GM18873 (cell line): ENCODE data around the gene SLC25A21.
"Not testable (repeated sequence)": the region's sequence is repeated elsewhere in the genome, so short reads cannot be mapped to it uniquely, and the experiment has no call there.

Experiments
- ATAC-seq: cut with Tn5 transposase; IDR thresholded peaks from one replicate; pipeline ENCODE4 v1.9.1; 2021; ENCODE audit warnings: mild to moderate bottlenecking, moderate library complexity, moderate number of reproducible peaks; ENCODE audit not compliant: unreplicated experiment, low FRiP score

SLC25A21 gene

GRCh38 chr14:37093364-37093763 is 79.0 kb downstream of the SLC25A21 start:
- no peak for ATAC-seq

GRCh38 chr14:37091651-37092050 is 80.8 kb downstream of the SLC25A21 start:
- ATAC-seq = no peak

- ATAC-seq = no peak
Measured at GRCh38 chr14:37090026-37090425, 82.4 kb downstream of the SLC25A21 start.

GRCh38 chr14:37089410-37089809 is 83.0 kb downstream of the SLC25A21 start:
- ATAC-seq = no peak

DNA sequence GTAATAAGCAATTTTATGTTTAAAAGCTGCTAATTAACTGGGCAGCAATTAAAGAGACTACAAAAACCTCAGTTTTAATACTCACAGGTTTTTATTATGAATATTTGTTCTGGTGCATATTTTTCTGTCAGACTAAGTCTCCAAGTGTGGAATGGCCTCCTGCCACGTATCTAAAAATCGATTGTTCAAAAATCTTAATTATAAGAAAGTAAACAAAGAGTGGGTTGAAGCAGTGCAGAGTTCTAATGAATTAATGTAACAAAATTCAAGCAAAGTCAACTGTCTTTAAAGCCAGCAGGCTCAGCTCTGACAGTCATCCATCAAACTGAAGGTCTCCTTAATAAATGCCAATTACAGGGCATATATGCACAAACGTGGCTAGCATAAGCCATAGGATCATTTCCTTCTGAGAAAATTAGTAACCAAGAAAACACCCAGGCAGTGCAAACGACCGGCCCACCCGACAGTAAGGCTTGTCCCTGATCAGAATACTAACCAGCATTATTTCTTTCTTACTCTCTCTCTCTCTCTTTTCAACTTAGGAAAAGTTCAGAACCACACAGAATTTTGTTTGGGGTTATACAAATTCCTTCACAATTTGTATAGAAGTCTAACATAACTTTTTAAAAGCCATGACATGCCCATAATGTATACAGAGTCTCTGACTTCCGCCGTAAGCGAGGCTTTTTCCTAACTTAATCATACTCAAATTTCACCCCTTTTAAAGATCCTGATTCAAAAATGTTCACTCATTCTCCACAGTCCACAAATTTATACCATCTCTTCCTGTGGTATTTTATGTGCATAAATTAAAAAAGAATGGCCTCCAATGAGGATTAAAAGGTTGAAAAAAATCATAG is 83.8 kb downstream of the SLC25A21 start:
- no peak for ATAC-seq

DNA sequence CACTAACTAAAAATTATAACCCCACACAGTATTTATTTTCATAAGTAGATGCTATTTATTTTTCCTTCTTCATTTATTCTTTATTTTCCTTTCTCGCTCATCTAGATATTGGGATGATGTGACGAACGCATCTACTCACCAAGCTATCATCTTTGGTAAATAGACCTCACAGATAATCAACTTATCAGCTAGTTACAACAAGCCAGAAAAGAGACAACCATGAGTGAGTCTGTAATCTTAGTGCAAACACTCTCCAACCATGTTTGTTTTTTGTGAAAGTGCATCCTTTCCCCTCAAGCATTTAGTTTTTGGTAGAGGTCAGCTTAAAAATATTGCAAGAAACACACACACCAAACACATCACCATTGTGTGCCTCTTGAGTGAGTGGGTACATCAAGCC is 84.9 kb downstream of the SLC25A21 start:
- no peak for ATAC-seq

GRCh38 chr14:37083599-37083998 is 88.8 kb downstream of the SLC25A21 start:
- ATAC-seq = no peak

GRCh38 chr14:37082449-37082848 is 90.0 kb downstream of the SLC25A21 start:
- no peak for ATAC-seq

GRCh38 chr14:37081856-37082255 is 90.5 kb downstream of the SLC25A21 start:
- no peak for ATAC-seq

GRCh38 chr14:37081218-37081617 is 91.2 kb downstream of the SLC25A21 start:
- no peak for ATAC-seq

DNA sequence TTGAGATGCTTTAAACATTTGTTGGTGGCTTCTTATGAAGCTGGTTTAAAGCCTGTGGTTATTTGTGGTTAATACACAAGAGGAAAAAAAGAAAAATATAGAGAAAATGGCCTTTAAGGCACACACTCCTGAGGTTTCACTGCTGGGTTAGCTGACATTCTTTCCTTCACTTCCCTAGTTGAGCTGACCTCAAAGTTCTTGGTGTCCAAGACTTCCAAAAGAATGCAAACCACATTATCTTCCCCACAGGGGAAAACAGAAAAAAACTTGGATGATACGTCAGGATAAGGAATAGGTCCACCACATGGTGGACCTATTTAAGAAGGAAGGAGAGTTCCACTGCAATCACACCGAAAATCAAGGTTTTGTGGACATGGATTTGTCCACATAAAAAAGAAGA is 94.3 kb downstream of the SLC25A21 start:
- no peak for ATAC-seq

GRCh38 chr14:37074320-37074719 is 98.1 kb downstream of the SLC25A21 start:
- not testable (repeated sequence) for ATAC-seq

GRCh38 chr14:37063467-37064240 is 108.8 kb downstream of the SLC25A21 start:
- ATAC-seq = no peak

GRCh38 chr14:37062191-37062803 is 110.1 kb downstream of the SLC25A21 start:
- no peak for ATAC-seq

DNA sequence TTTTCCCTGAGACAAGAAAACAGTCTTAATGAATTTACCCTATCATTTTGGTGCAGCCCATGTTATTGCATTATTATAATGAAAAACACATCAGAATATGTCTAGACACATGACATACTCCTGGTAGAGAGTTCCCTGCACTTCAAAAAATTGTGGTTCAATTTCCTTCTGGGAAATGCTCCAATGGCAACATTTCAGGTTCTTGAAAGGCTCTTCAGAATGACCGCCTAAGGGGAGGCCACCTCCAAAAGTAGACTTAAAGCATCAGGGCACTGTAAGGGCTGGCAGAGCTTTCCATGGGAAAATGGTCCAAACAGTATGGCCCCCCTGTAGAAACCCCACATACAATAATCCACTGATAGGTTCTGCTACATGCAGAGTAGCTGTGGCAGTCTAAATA is 110.7 kb downstream of the SLC25A21 start:
- no peak for ATAC-seq

- no peak for ATAC-seq
Measured at GRCh38 chr14:37060496-37061260, 111.7 kb downstream of the SLC25A21 start.

GRCh38 chr14:37057776-37058175 is 114.6 kb downstream of the SLC25A21 start:
- no peak for ATAC-seq

DNA sequence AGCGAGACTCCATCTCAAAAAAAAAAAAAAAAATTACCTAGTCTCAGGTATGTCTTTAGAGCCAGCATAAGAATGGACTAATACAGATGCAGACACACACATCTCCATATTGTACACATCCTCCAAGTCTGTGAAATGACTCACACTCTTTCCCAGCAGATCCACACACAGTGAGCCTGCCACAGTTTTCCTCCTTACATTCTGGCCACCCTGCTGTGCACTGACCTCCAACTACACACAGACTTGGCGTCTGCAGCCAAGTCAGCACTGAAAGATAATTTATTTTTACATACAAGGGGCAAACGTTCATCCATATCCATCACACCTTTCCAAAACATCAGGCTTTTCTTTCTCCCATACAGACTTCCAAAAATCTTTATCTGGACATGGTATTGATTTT is 115.9 kb downstream of the SLC25A21 start:
- no peak for ATAC-seq

GRCh38 chr14:37054869-37055268 is 117.5 kb downstream of the SLC25A21 start:
- no peak for ATAC-seq

- ATAC-seq = no peak
Measured at GRCh38 chr14:37054144-37054543, 118.3 kb downstream of the SLC25A21 start.
